ENCODE measurements around the gene CNTRL. TPM values are rescaled to one million over a fixed set of nuclear protein-coding genes. Genes with fewer than 3 reads are reported as not detected.
"Not testable (repeated sequence)": the region's sequence is repeated elsewhere in the genome, so short reads cannot be mapped to it uniquely, and the experiment has no call there.

Gene CNTRL
- total RNA-seq, 1 donor from 2014 or later = 7.5 TPM

- peaks cover 22% of the 10 kb centered on the region for H3K4me1 Mint-ChIP-seq (ENCODE audit: unreplicated experiment)
- no peak for TF ChIP-seq CTCF (IDR thresholded peaks at IDR 0.05)
- no peaks in the 10 kb centered on the region for H3K36me3 Mint-ChIP-seq (ENCODE audit: unreplicated experiment)
- no peaks in the 10 kb centered on the region for H3K9me3 Mint-ChIP-seq (ENCODE audit: unreplicated experiment)
- DNase-seq (ENCODE audit: extremely low spot score, unreplicated experiment) = no peak
- no peak overlapping the region for H3K27ac Mint-ChIP-seq (ENCODE audit: unreplicated experiment)
- H3K4me3 Mint-ChIP-seq (ENCODE audit: unreplicated experiment) = no peak overlapping the region
- no peaks in the 10 kb centered on the region for H3K27me3 Mint-ChIP-seq (ENCODE audit: unreplicated experiment)
Measured at GRCh38 chr9:121120386-121120785, 45.6 kb downstream of the CNTRL start.

GRCh38 chr9:121121582-121122087, 46.9 kb downstream of the CNTRL start:
- Mint-ChIP-seq H3K4me3 (ENCODE audit: unreplicated experiment) (peak overlapping the region; percentile 81), H3K4me1 (ENCODE audit: unreplicated experiment) (peaks cover 26% of the 10 kb centered on the region), H3K9me3 (ENCODE audit: unreplicated experiment) (no peaks in the 10 kb centered on the region), H3K27ac (ENCODE audit: unreplicated experiment) (peak overlapping the region; percentile 80), H3K27me3 (ENCODE audit: unreplicated experiment) (no peaks in the 10 kb centered on the region), H3K36me3 (ENCODE audit: unreplicated experiment) (no peaks in the 10 kb centered on the region)
- peak; percentile 44 for TF ChIP-seq CTCF (IDR thresholded peaks at IDR 0.05)
- peak; percentile 97 for DNase-seq (ENCODE audit: extremely low spot score, unreplicated experiment)

DNA sequence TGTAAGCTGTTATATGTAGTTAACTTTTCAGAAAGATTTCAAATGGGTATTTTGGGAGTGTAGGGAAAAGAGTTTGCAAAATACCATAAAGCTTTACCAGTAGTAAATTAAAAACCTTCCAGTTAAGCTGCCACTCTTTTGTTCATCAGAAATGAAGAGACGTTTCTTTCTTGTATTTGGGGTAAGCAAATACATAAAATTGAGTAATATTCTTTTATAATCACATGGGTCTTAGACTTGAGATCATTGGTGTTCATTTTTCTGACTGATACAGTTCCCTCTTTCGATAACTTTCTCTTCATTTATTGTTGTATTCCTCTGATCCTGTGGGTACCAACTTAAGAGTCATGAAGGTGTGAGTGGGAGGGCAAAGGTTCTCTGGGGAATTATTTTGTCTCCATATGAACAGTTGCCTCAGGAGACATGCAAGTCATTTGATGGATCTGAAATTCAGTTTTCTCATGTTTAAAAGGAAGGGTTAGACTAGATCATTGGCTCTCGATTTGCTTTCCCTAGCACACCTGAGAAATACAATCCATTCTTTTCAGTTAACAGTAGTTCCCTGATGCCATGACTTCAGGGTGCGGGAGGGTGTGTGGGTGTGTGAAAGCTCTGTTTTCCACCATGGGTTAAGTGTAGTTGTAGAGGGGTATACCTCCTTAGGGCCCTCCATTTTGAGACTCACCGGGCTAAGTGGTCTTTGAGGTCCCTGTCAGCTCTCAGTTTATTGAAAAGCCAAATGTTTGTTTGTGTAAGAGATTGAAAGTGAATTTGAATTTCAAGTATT, 47.7 kb downstream of the CNTRL start:
- Mint-ChIP-seq H3K4me1 (ENCODE audit: unreplicated experiment) (peaks cover 26% of the 10 kb centered on the region), H3K4me3 (ENCODE audit: unreplicated experiment) (peak overlapping the region; percentile 81), H3K9me3 (ENCODE audit: unreplicated experiment) (no peaks in the 10 kb centered on the region), H3K27me3 (ENCODE audit: unreplicated experiment) (no peaks in the 10 kb centered on the region), H3K27ac (ENCODE audit: unreplicated experiment) (peak overlapping the region; percentile 80), H3K36me3 (ENCODE audit: unreplicated experiment) (peaks cover 3% of the 10 kb centered on the region)
- TF ChIP-seq CTCF (IDR thresholded peaks at IDR 0.05) = no peak
- no peak for DNase-seq (ENCODE audit: extremely low spot score, unreplicated experiment)

- no peak for TF ChIP-seq CTCF (IDR thresholded peaks at IDR 0.05)
- peaks cover 26% of the 10 kb centered on the region for H3K4me1 Mint-ChIP-seq (ENCODE audit: unreplicated experiment)
- peaks cover 10% of the 10 kb centered on the region for H3K36me3 Mint-ChIP-seq (ENCODE audit: unreplicated experiment)
- H3K27ac Mint-ChIP-seq (ENCODE audit: unreplicated experiment) = no peak overlapping the region
- no peaks in the 10 kb centered on the region for H3K27me3 Mint-ChIP-seq (ENCODE audit: unreplicated experiment)
- peaks cover 2% of the 10 kb centered on the region for H3K9me3 Mint-ChIP-seq (ENCODE audit: unreplicated experiment)
- H3K4me3 Mint-ChIP-seq (ENCODE audit: unreplicated experiment) = no peak overlapping the region
- DNase-seq (ENCODE audit: extremely low spot score, unreplicated experiment) = no peak
Measured at GRCh38 chr9:121123816-121124535, 49.2 kb downstream of the CNTRL start.

DNA sequence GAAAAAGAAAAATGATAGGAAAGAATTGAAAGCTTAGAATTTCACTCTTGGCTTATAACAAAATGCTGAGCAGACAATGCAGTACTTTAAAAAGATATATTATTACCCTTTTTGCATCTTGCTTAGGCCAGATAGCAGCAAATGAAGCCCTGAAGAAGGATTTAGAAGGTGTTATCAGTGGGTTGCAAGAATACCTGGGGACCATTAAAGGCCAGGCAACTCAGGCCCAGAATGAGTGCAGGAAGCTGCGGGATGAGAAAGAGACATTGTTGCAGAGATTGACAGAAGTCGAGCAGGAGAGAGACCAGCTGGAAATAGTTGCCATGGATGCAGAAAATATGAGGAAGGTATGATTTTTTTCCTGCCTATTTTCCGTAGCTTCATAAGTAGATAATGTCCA, 50.8 kb downstream of the CNTRL start:
- Mint-ChIP-seq H3K9me3 (ENCODE audit: unreplicated experiment) (peaks cover 8% of the 10 kb centered on the region), H3K4me3 (ENCODE audit: unreplicated experiment) (no peak overlapping the region), H3K4me1 (ENCODE audit: unreplicated experiment) (peaks cover 21% of the 10 kb centered on the region), H3K27ac (ENCODE audit: unreplicated experiment) (no peak overlapping the region), H3K27me3 (ENCODE audit: unreplicated experiment) (no peaks in the 10 kb centered on the region), H3K36me3 (ENCODE audit: unreplicated experiment) (peaks cover 22% of the 10 kb centered on the region)
- TF ChIP-seq CTCF (IDR thresholded peaks at IDR 0.05) = no peak
- DNase-seq (ENCODE audit: extremely low spot score, unreplicated experiment) = no peak

GRCh38 chr9:121129384-121129783, 54.6 kb downstream of the CNTRL start:
- not testable (repeated sequence) for H3K27ac Mint-ChIP-seq (ENCODE audit: unreplicated experiment); H3K4me1 Mint-ChIP-seq (ENCODE audit: unreplicated experiment); DNase-seq (ENCODE audit: extremely low spot score, unreplicated experiment); H3K4me3 Mint-ChIP-seq (ENCODE audit: unreplicated experiment); H3K9me3 Mint-ChIP-seq (ENCODE audit: unreplicated experiment); H3K27me3 Mint-ChIP-seq (ENCODE audit: unreplicated experiment)
- H3K36me3 Mint-ChIP-seq (ENCODE audit: unreplicated experiment) = peaks cover 31% of the 10 kb centered on the region
